GM23338 (cell line): ENCODE data around the gene AK2. TPM values are rescaled to one million over a fixed set of nuclear protein-coding genes. Genes with fewer than 3 reads are reported as not detected.

Source experiments
- ATAC-seq: fragments of 200-7000 bp; cut with Tn5 transposase; 3 replicates; pipeline ENCODE4 v1.9.1; 2020
- DNase-seq: peaks from one replicate; pipeline ENCODE4 v3.0.0-alpha.2; 2015; ENCODE audit warnings: low spot score
- H2AFZ ChIP-seq: fragments of 200-600 bp; sonication (generic); 2 replicates; pipeline ENCODE4 v1.8.0; 2016; ENCODE audit warnings: antibody characterized with exemption, mild to moderate bottlenecking, moderate library complexity
- H3F3A ChIP-seq: fragments of 200-600 bp; sonication (generic); replicated peaks from 2 replicates; pipeline ENCODE4 v1.8.0; 2017; ENCODE audit warnings: antibody characterized with exemption, mixed run types, low read depth
- H3K27ac ChIP-seq: fragments of 200-600 bp; sonication (generic); 2 replicates; pipeline ENCODE4 v1.6.1; 2016; ENCODE audit warnings: low read depth
- H3K27me3 ChIP-seq: fragments of 200-600 bp; sonication (generic); 2 replicates; pipeline ENCODE4 v1.8.0; 2016; ENCODE audit warnings: mild to moderate bottlenecking, mixed run types, moderate library complexity; ENCODE audit not compliant: insufficient read depth
- H3K36me3 ChIP-seq: fragments of 200-600 bp; sonication (generic); 2 replicates; pipeline ENCODE4 v1.8.0; 2016; ENCODE audit warnings: mild to moderate bottlenecking; ENCODE audit not compliant: insufficient read depth
- H3K4me1 ChIP-seq: fragments of 200-600 bp; sonication (generic); 2 replicates; pipeline ENCODE4 v1.8.0; 2016; ENCODE audit warnings: mild to moderate bottlenecking, moderate library complexity; ENCODE audit not compliant: insufficient read depth
- H3K4me2 ChIP-seq: fragments of 200-600 bp; sonication (generic); 2 replicates; pipeline ENCODE4 v1.7.1; 2017; ENCODE audit warnings: mixed run types
- H3K4me3 ChIP-seq: fragments of 200-600 bp; sonication (generic); 2 replicates; pipeline ENCODE4 v1.6.1; 2016; ENCODE audit warnings: mixed run types
- H3K79me2 ChIP-seq: fragments of 200-600 bp; sonication (generic); replicated peaks from 2 replicates; pipeline ENCODE4 v1.8.0; 2017; ENCODE audit warnings: mild to moderate bottlenecking; ENCODE audit not compliant: insufficient read depth
- H3K9me2 ChIP-seq: fragments of 200-600 bp; sonication (generic); 2 replicates; pipeline ENCODE4 v1.8.0; 2017; ENCODE audit not compliant: insufficient read depth
- H4K20me1 ChIP-seq: fragments of 200-600 bp; sonication (generic); replicated peaks from 2 replicates; pipeline ENCODE4 v1.8.0; 2017; ENCODE audit warnings: mild to moderate bottlenecking; ENCODE audit not compliant: insufficient read depth
- H3K27ac Mint-ChIP-seq: 2 replicates; pipeline ENCODE4 v1.8.0; 2020; ENCODE audit warnings: inconsistent platforms, mild to moderate bottlenecking, moderate library complexity, mixed read lengths
- H3K27me3 Mint-ChIP-seq: 3 replicates; pipeline ENCODE4 v1.8.0; 2022; ENCODE audit warnings: low read depth, mild to moderate bottlenecking, moderate library complexity, mixed read lengths, inconsistent platforms; ENCODE audit not compliant: insufficient read depth, poor library complexity
- H3K36me3 Mint-ChIP-seq: 3 replicates; pipeline ENCODE4 v1.8.0; 2021; ENCODE audit warnings: low read depth, mild to moderate bottlenecking, inconsistent platforms, moderate library complexity, mixed read lengths
- H3K4me1 Mint-ChIP-seq: 3 replicates; pipeline ENCODE4 v1.8.0; 2020; ENCODE audit warnings: mild to moderate bottlenecking, inconsistent platforms, mixed read lengths
- H3K4me3 Mint-ChIP-seq: 3 replicates; pipeline ENCODE4 v1.8.0; 2021; ENCODE audit warnings: moderate library complexity, mild to moderate bottlenecking, inconsistent platforms, mixed read lengths
- H3K9me3 Mint-ChIP-seq: 3 replicates; pipeline ENCODE4 v1.8.0; 2020; ENCODE audit warnings: moderate library complexity, mild to moderate bottlenecking, inconsistent platforms, mixed read lengths
- CREB1 ChIP-seq: fragments of 250-450 bp; sonication (Bioruptor Pico); IDR thresholded peaks from 2 replicates; pipeline ENCODE4 v1.5.0; 2020; ENCODE audit warnings: low read depth, mild to moderate bottlenecking, moderate library complexity
- EZH2phosphoT487 ChIP-seq: fragments of 200-600 bp; sonication (generic); IDR thresholded peaks from one replicate; pipeline ENCODE4 v1.8.1; 2018; ENCODE audit warnings: antibody characterized with exemption; ENCODE audit not compliant: unreplicated experiment
- JUNB ChIP-seq: IDR thresholded peaks from one replicate; pipeline ENCODE4 v1.6.1; 2016; ENCODE audit warnings: antibody characterized with exemption; ENCODE audit not compliant: unreplicated experiment
- REST ChIP-seq: IDR thresholded peaks from one replicate; pipeline ENCODE4 v1.6.1; 2018; ENCODE audit warnings: antibody characterized with exemption; ENCODE audit not compliant: unreplicated experiment
- ZNF331 ChIP-seq: fragments of 250-450 bp; sonication (Bioruptor Pico); IDR thresholded peaks from 2 replicates; pipeline ENCODE4 v1.5.0; 2020; ENCODE audit warnings: low read depth, mild to moderate bottlenecking, moderate library complexity
- polyA plus RNA-seq: library from polyadenylated mRNA; unstranded; fragments of >200 nt; fragmentation: Nextera tagmentation; extraction: Ambion mirVana; gene quantifications from 2 replicates; pipeline ENCODE4 v1.2.1, GENCODE V29; 2016
- total RNA-seq: library from RNA; depleted of rRNA; stranded (reverse); fragments of >200 nt; shearing (Covaris generic); gene quantifications from 2 replicates; pipeline ENCODE4 v1.2.3, GENCODE V29; 2014

The AK2 gene
- total and polyA plus RNA-seq, 2 experiments from 2014 or later = 125 to 142 TPM

GRCh38 chr1:33009561-33009960 is 27.1 kb downstream of the AK2 start:
- peaks cover 4% of the 10 kb centered on the region for H3K4me1 ChIP-seq
- ATAC-seq (no peak), DNase-seq (no peak)
- Mint-ChIP-seq H3K36me3 (peaks cover 59% of the 10 kb centered on the region), H3K27ac (no peak overlapping the region), H3K9me3 (no peaks in the 10 kb centered on the region; the same call in 2 of the 3 replicates), H3K27me3 (no peaks in the 10 kb centered on the region), H3K4me1 (peaks cover 23% of the 10 kb centered on the region), H3K4me3 (no peak overlapping the region)
- H3K4me3 ChIP-seq = no peak overlapping the region
- no peak overlapping the region for H2AFZ ChIP-seq
- H3F3A ChIP-seq = 0 out of 2 replicates have a peak, but pooled peaks cover 3% of the 10 kb centered on the region
- no peak overlapping the region for H3K27ac ChIP-seq
- no peak overlapping the region for H3K4me2 ChIP-seq
- peaks cover 54% of the 10 kb centered on the region for H3K36me3 ChIP-seq
- H3K79me2 ChIP-seq = no peaks in the 10 kb centered on the region
- H4K20me1 ChIP-seq = peaks cover 31% of the 10 kb centered on the region
- no peaks in the 10 kb centered on the region for H3K27me3 ChIP-seq
- H3K9me2 ChIP-seq = no peaks in the 10 kb centered on the region; the same call in 1 of the 2 replicates
- no peak for TF ChIP-seq REST
- no peak for TF ChIP-seq JUNB
- TF ChIP-seq CREB1 (CRISPR knock-in tag) = no peak
- TF ChIP-seq EZH2phosphoT487 = no peak
- no peak for TF ChIP-seq ZNF331

GRCh38 chr1:33008051-33008914 is 28.4 kb downstream of the AK2 start:
- Histone ChIP-seq H3K27me3 (no peaks in the 10 kb centered on the region), H3F3A (0 out of 2 replicates have a peak, but pooled peaks cover 3% of the 10 kb centered on the region), H3K4me1 (peaks cover 4% of the 10 kb centered on the region), H3K4me3 (no peak overlapping the region), H4K20me1 (peaks cover 24% of the 10 kb centered on the region; the same call in 1 of the 2 replicates), H3K27ac (no peak overlapping the region), H3K9me2 (no peaks in the 10 kb centered on the region; the same call in 1 of the 2 replicates), H2AFZ (no peak overlapping the region), H3K4me2 (no peak overlapping the region), H3K36me3 (peaks cover 41% of the 10 kb centered on the region), H3K79me2 (no peaks in the 10 kb centered on the region)
- H3K27ac Mint-ChIP-seq = no peak overlapping the region
- H3K36me3 Mint-ChIP-seq = peaks cover 47% of the 10 kb centered on the region
- peaks cover 23% of the 10 kb centered on the region for H3K4me1 Mint-ChIP-seq
- no peaks in the 10 kb centered on the region; the same call in 2 of the 3 replicates for H3K9me3 Mint-ChIP-seq
- H3K4me3 Mint-ChIP-seq = no peak overlapping the region
- TF ChIP-seq REST = no peak
- DNase-seq (no peak), ATAC-seq (no peak)
- no peaks in the 10 kb centered on the region for H3K27me3 Mint-ChIP-seq
